DOHH2 (cell line): ENCODE results near the gene TLR6.

Experiments
- H3F3A ChIP-seq: fragments of 200-600 bp; sonication (generic), shearing (Covaris generic); 2 replicates; pipeline ENCODE4 v1.6.0; 2016; ENCODE audit warnings: antibody characterized with exemption, mild to moderate bottlenecking; ENCODE audit not compliant: control insufficient read depth, insufficient read depth
- H3K27ac ChIP-seq: fragments of 200-600 bp; sonication (generic); 2 replicates; pipeline ENCODE4 v1.5.1; 2014; ENCODE audit warnings: low read depth, mild to moderate bottlenecking, low read length, moderate library complexity
- H3K27me3 ChIP-seq: fragments of 200-600 bp; sonication (generic); 2 replicates; pipeline ENCODE4 v1.6.1; 2014; ENCODE audit warnings: mild to moderate bottlenecking, low read length, mixed read lengths; ENCODE audit not compliant: control insufficient read depth
- H3K36me3 ChIP-seq: fragments of 200-600 bp; sonication (generic); 2 replicates; pipeline ENCODE4 v1.6.1; 2014; ENCODE audit warnings: mild to moderate bottlenecking, low read length, moderate library complexity, mixed read lengths; ENCODE audit not compliant: control insufficient read depth
- H3K4me1 ChIP-seq: fragments of 200-600 bp; sonication (generic); 2 replicates; pipeline ENCODE4 v1.6.1; 2014; ENCODE audit warnings: mild to moderate bottlenecking, low read length, mixed read lengths; ENCODE audit not compliant: control insufficient read depth
- H3K4me2 ChIP-seq: fragments of 200-600 bp; sonication (generic); 2 replicates; pipeline ENCODE4 v1.6.0; 2014; ENCODE audit warnings: mild to moderate bottlenecking, low read length, moderate library complexity
- H3K4me3 ChIP-seq: fragments of 200-600 bp; sonication (generic); 2 replicates; pipeline ENCODE4 v1.5.1; 2014; ENCODE audit warnings: mild to moderate bottlenecking, low read length, mixed read lengths
- H3K79me2 ChIP-seq: fragments of 200-600 bp; sonication (generic); 2 replicates; pipeline ENCODE4 v1.6.1; 2014; ENCODE audit warnings: mild to moderate bottlenecking, low read length, mixed read lengths; ENCODE audit not compliant: control insufficient read depth
- H3K9me2 ChIP-seq: fragments of 200-600 bp; sonication (generic); replicated peaks from 2 replicates; pipeline ENCODE4 v1.6.1; 2014; ENCODE audit warnings: mild to moderate bottlenecking, low read length, mixed read lengths; ENCODE audit not compliant: control insufficient read depth
- H3K9me3 ChIP-seq: fragments of 200-600 bp; sonication (generic); 2 replicates; pipeline ENCODE4 v1.6.1; 2014; ENCODE audit warnings: antibody characterized with exemption, low read length, mixed read lengths; ENCODE audit not compliant: control insufficient read depth, insufficient read depth
- H4K20me1 ChIP-seq: fragments of 200-600 bp; sonication (generic); 2 replicates; pipeline ENCODE4 v1.6.0; 2014; ENCODE audit warnings: low read depth, mild to moderate bottlenecking, antibody characterized with exemption, low read length, moderate library complexity; ENCODE audit not compliant: control insufficient read depth, insufficient read depth
- EZH2phosphoT487 ChIP-seq: fragments of 200-600 bp; sonication (generic); IDR thresholded peaks from 2 replicates; pipeline ENCODE4 v1.6.1; 2017; ENCODE audit warnings: borderline replicate concordance, mild to moderate bottlenecking, antibody characterized with exemption, low read length, moderate library complexity, mixed read lengths
- TF ChIP-seq, protein P1 (sequence below): fragments of 200-600 bp; sonication (generic); IDR thresholded peaks from one replicate; pipeline ENCODE4 v1.5.1; 2014; ENCODE audit warnings: antibody characterized with exemption, mild to moderate bottlenecking, low read depth, low read length; ENCODE audit not compliant: poor library complexity, severe bottlenecking

Gene TLR6

DNA sequence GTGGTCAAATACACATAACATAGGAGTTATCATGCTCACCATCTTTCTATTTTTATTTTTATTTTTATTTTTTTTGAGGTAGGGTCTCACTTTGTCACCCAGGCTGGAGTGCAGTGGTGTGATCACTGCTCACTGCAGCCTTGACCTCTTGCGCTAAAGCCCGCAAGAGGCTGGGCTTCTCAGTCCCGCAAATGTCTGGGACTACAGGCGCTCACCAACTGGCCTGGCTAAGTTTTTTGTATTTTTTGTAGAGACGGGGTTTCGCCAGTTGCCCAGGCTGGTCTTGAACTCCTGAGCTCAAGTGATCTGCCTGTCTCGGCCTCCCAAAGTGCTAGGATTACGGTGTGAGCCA is 73.5 kb downstream of the TLR6 start:
- Histone ChIP-seq H3K79me2 (peaks cover 47% of the 10 kb centered on the region), H3K4me2 (no peak overlapping the region)

DNA sequence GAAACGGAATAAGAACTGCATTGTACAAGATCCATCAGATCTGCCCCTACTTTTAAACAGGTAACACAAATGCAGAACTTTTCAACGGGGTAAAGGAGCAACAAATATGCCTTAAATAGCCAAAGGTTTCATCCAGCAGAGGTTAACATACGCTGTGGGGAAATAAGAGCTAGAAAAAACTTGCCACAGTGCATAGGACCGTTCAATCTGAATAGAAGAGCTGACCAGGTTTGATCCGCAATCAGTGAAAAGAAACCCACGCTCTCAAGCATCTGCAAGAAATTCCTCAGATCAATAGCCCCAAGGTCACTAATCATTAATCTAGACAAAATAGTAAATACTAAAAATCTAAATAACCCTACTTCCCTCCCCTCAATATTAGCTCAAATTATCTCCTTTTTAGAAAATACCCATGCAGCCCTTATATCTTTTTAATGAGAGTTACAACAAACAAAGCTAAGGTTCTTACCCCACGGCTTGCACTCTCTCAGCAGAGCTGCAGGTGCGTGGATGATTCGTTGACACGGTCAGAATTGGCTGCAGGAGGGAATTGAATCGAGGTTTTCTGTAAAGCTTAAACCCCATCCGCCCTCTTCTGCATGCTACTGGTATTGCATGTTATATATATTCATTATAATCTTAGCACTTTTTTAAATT is 74.0 kb downstream of the TLR6 start, which contains the start of gene TLR10:
Gene TLR10, minus strand, starts transcription at position 539 of the 657 bp plus-strand sequence. CDS start 7,400 bp downstream, outside the sequence.
- Histone ChIP-seq H3K27me3 (no peaks in the 10 kb centered on the region), H3F3A (peaks cover 6% of the 10 kb centered on the region), H3K36me3 (peaks cover 46% of the 10 kb centered on the region), H4K20me1 (no peaks in the 10 kb centered on the region), H3K9me2 (no peaks in the 10 kb centered on the region), H3K79me2 (peaks cover 52% of the 10 kb centered on the region), H3K4me1 (peaks cover 57% of the 10 kb centered on the region), H3K9me3 (peaks cover 9% of the 10 kb centered on the region; the same call in 1 of the 2 replicates), H3K27ac (peak within 1 kb of the TSS; percentile 93), H3K4me2 (peak within 1 kb of the TSS; percentile 93), H3K4me3 (peak within 1 kb of the TSS; percentile 85)
- TF ChIP-seq, protein P1, sequence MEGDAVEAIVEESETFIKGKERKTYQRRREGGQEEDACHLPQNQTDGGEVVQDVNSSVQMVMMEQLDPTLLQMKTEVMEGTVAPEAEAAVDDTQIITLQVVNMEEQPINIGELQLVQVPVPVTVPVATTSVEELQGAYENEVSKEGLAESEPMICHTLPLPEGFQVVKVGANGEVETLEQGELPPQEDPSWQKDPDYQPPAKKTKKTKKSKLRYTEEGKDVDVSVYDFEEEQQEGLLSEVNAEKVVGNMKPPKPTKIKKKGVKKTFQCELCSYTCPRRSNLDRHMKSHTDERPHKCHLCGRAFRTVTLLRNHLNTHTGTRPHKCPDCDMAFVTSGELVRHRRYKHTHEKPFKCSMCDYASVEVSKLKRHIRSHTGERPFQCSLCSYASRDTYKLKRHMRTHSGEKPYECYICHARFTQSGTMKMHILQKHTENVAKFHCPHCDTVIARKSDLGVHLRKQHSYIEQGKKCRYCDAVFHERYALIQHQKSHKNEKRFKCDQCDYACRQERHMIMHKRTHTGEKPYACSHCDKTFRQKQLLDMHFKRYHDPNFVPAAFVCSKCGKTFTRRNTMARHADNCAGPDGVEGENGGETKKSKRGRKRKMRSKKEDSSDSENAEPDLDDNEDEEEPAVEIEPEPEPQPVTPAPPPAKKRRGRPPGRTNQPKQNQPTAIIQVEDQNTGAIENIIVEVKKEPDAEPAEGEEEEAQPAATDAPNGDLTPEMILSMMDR = peak; percentile 61
- TF ChIP-seq EZH2phosphoT487 = no peak

More for the DNA sequence above, 73.5 kb downstream of the TLR6 start:
- Histone ChIP-seq H3K36me3 (peaks cover 41% of the 10 kb centered on the region), H3F3A (peaks cover 6% of the 10 kb centered on the region), H4K20me1 (no peaks in the 10 kb centered on the region), H3K4me3 (no peak overlapping the region), H3K4me1 (peaks cover 54% of the 10 kb centered on the region), H3K9me2 (no peaks in the 10 kb centered on the region), H3K9me3 (peaks cover 9% of the 10 kb centered on the region; the same call in 1 of the 2 replicates), H3K27ac (no peak overlapping the region), H3K27me3 (no peaks in the 10 kb centered on the region)
- TF ChIP-seq, protein P1 = no peak
- no peak for TF ChIP-seq EZH2phosphoT487

DNA sequence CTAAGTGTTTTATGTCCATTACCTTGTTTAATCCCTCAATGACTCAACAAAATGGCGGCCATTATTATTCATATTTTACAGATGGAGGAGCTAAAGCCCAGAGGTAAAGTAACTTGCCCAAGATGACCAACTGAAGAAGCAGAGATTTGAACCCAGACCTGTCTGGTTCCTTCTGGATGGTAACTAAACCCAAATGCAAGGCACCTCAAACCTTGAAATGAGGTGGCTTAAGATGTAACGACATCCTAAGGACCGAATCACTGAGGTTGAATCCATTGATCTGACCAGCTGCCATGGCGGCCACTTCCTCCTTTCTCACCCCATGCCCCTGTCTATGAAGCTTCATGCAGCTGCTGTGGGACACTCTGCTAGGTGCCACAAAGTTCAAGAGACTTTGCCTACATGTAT is 74.8 kb downstream of the TLR6 start:
- no peaks in the 10 kb centered on the region for H4K20me1 ChIP-seq
- peaks cover 9% of the 10 kb centered on the region; the same call in 1 of the 2 replicates for H3K9me3 ChIP-seq
- H3K79me2 ChIP-seq = peaks cover 59% of the 10 kb centered on the region
- H3K4me3 ChIP-seq = peak overlapping the region; percentile 85
- H3K4me2 ChIP-seq = peak overlapping the region; percentile 93
- no peaks in the 10 kb centered on the region for H3K9me2 ChIP-seq
- H3K36me3 ChIP-seq = peaks cover 53% of the 10 kb centered on the region
- no peak for TF ChIP-seq EZH2phosphoT487
- TF ChIP-seq, protein P1 = no peak
- no peaks in the 10 kb centered on the region for H3K27me3 ChIP-seq
- peaks cover 63% of the 10 kb centered on the region for H3K4me1 ChIP-seq
- peaks cover 6% of the 10 kb centered on the region for H3F3A ChIP-seq
- H3K27ac ChIP-seq = peak overlapping the region; percentile 93
